Esophagus squamous epithelium (tissue), 5 donors: ENCODE measurements around the gene BDKRB2. TPM values are rescaled to one million over a fixed set of nuclear protein-coding genes. Genes with fewer than 3 reads are reported as not detected.

Source experiments
- DNase-seq: peaks from one replicate; lab custom pipeline; 2025; lab: John Stamatoyannopoulos, UW
- H3K27ac ChIP-seq, 4 donors: fragments of 200-600 bp; sonication (generic); one replicate each; pipeline ENCODE4 v1.5.1; 2016 to 2019; ENCODE audit warnings: mild to moderate bottlenecking in 1 of 4
- H3K27me3 ChIP-seq, 4 donors: fragments of 200-600 bp; sonication (generic); 1 replicate in 3 of 4; 2 replicates in 1 of 4; pipeline versions ENCODE4 v1.5.1 to v1.6.0; 2017 to 2021; ENCODE audit warnings: antibody characterized with exemption in 1 of 4
- H3K36me3 ChIP-seq, 3 donors: fragments of 200-600 bp; sonication (generic); one replicate each; pipeline ENCODE4 v1.5.1; 2016 to 2019
- H3K4me1 ChIP-seq, 3 donors: fragments of 200-600 bp; sonication (generic); one replicate each; pipeline ENCODE4 v1.5.1; 2017 to 2019
- H3K4me3 ChIP-seq, 4 donors: fragments of 200-600 bp; sonication (generic); 1 replicate in 3 of 4; 2 replicates in 1 of 4; pipeline ENCODE4 v1.5.1; 2016 to 2019; ENCODE audit warnings: mild to moderate bottlenecking in 2 of 4, moderate library complexity in 1 of 4
- H3K9me3 ChIP-seq, 3 donors: fragments of 200-600 bp; sonication (generic); one replicate each; pipeline ENCODE4 v1.5.1; 2016 to 2019
- CTCF ChIP-seq, 6 experiments: fragments of 450-650 bp in 4 of 6; fragments of 200-600 bp in 2 of 6; sonication (generic) in 2 of 6; IDR thresholded peaks; one replicate each; pipeline ENCODE4 v1.5.1; 2016 to 2019; ENCODE audit warnings: antibody characterized with exemption in 6 of 6, mild to moderate bottlenecking in 4 of 6, moderate library complexity in 4 of 6
- POLR2A ChIP-seq, 4 donors: fragments of 450-650 bp; IDR thresholded peaks; one replicate each; pipeline ENCODE4 v1.6.1; 2017; ENCODE audit warnings: antibody characterized with exemption in 4 of 4, mild to moderate bottlenecking in 4 of 4, moderate library complexity in 3 of 4
- WGBS, 2 donors: methylation state at CpG; one replicate each; pipeline ENCODE4 v1.1.5; 2018; 5-methylcytosine and 5-hydroxymethylcytosine counted together
- intact Hi-C: fragments of 100-400 bp; cut with DNase I; formaldehyde crosslinking; loops from one replicate; pipeline ENCODE4 v1.15.0; 2022
- total RNA-seq, 4 donors: library from RNA; depleted of rRNA; stranded (reverse); fragments of >200 nt; gene quantifications; one replicate each; pipeline ENCODE4 v1.1.0, GENCODE V29; 2016
- donor health status: DM: yes; HTN: yes; CAD: no.

Gene BDKRB2
- total RNA-seq, 4 donors from 2014 or later, result 18.8 to 31.2 (median 20.0) TPM

GRCh38 chr14:96268431-96269358 lies 64.1 kb downstream of the BDKRB2 start:
- DNase-seq, result no peak
- no peaks in the 10 kb centered on the region for H3K9me3 ChIP-seq
- H3K27ac ChIP-seq, result peak overlapping the region; percentile 71 to 87 (median 82)
- peak overlapping the region in 1 of 4 donors; percentile 13 for H3K4me3 ChIP-seq
- peaks cover 0 to 5% (median 0%) of the 10 kb centered on the region in 3 donors for H3K36me3 ChIP-seq
- TF ChIP-seq POLR2A (IDR thresholded peaks at IDR 0.05) (no peak), CTCF (IDR thresholded peaks at IDR 0.05) (no peak)
- H3K27me3 ChIP-seq, result no peaks in the 10 kb centered on the region
- peaks cover 42 to 90% (median 43%) of the 10 kb centered on the region in 3 donors for H3K4me1 ChIP-seq
- intact Hi-C loops, result no loop called here
- 39 to 48% methylated on average over 16 to 17 of the region's 22 CpGs for WGBS, 2 donors

GRCh38 chr14:96269359-96269710 lies 64.7 kb downstream of the BDKRB2 start:
- Histone ChIP-seq H3K4me3 (no peak overlapping the region), H3K4me1 (peaks cover 42 to 83% (median 43%) of the 10 kb centered on the region in 3 donors), H3K27ac (peak overlapping the region; percentile 71 to 87 (median 82)), H3K27me3 (no peaks in the 10 kb centered on the region), H3K36me3 (peaks cover 0 to under 1% (median 0%) of the 10 kb centered on the region in 3 donors), H3K9me3 (no peaks in the 10 kb centered on the region)
- intact Hi-C loops, result no loop called here
- DNase-seq, result no peak
- 41 to 43% methylated on average over 5 of the region's 10 CpGs for WGBS, 2 donors
- TF ChIP-seq POLR2A (IDR thresholded peaks at IDR 0.05) (no peak), CTCF (IDR thresholded peaks at IDR 0.05) (no peak)

GRCh38 chr14:96270565-96271420 lies 66.2 kb downstream of the BDKRB2 start:
- DNase-seq, result no peak
- intact Hi-C loops, result no loop called here
- Histone ChIP-seq H3K27ac (peak overlapping the region in 3 of 4 donors; percentile 71 to 87 (median 84)), H3K4me1 (peaks cover 34 to 80% (median 44%) of the 10 kb centered on the region in 3 donors), H3K9me3 (no peaks in the 10 kb centered on the region), H3K4me3 (no peak overlapping the region), H3K36me3 (no peaks in the 10 kb centered on the region), H3K27me3 (no peaks in the 10 kb centered on the region)
- TF ChIP-seq CTCF (IDR thresholded peaks at IDR 0.05), result no peak
- TF ChIP-seq POLR2A (IDR thresholded peaks at IDR 0.05), result no peak
- WGBS, 2 donors, result 38 to 55% methylated on average over 6 to 8 of the region's 8 CpGs

- peak overlapping the region; percentile 13 to 87 (median 78) for H3K27ac ChIP-seq
- intact Hi-C loops, result no loop called here
- DNase-seq, result no peak
- no peak for TF ChIP-seq POLR2A (IDR thresholded peaks at IDR 0.05)
- TF ChIP-seq CTCF (IDR thresholded peaks at IDR 0.05), result no peak
- peaks cover 33 to 78% (median 44%) of the 10 kb centered on the region in 3 donors for H3K4me1 ChIP-seq
- WGBS, 2 donors, result 38 to 71% methylated on average over 1 of the region's 1 CpG
- no peaks in the 10 kb centered on the region for H3K36me3 ChIP-seq
- no peaks in the 10 kb centered on the region for H3K9me3 ChIP-seq
- H3K27me3 ChIP-seq, result no peaks in the 10 kb centered on the region
- H3K4me3 ChIP-seq, result no peak overlapping the region
Observed at GRCh38 chr14:96271421-96271762, 66.8 kb downstream of the BDKRB2 start.
